ENCODE data around the gene KMT2E.

Gene KMT2E

GRCh38 chr7:105096306-105096705 lies 82.3 kb downstream of the KMT2E start:
- DNase-seq: no peak

- DNase-seq: no peak
Measured at GRCh38 chr7:105097619-105098018, 83.6 kb downstream of the KMT2E start.

- DNase-seq: no peak
Measured at GRCh38 chr7:105098863-105099515, 85.0 kb downstream of the KMT2E start.

GRCh38 chr7:105101864-105102263 lies 87.9 kb downstream of the KMT2E start:
- DNase-seq: no peak

- DNase-seq: no peak
Measured at GRCh38 chr7:105102557-105103352, 88.8 kb downstream of the KMT2E start.

GRCh38 chr7:105105579-105105978 lies 91.6 kb downstream of the KMT2E start:
- DNase-seq: no peak

- no peak for DNase-seq
Measured at GRCh38 chr7:105106473-105106872, 92.5 kb downstream of the KMT2E start.

GRCh38 chr7:105107458-105107857 lies 93.5 kb downstream of the KMT2E start:
- DNase-seq: no peak

GRCh38 chr7:105112440-105113418 lies 98.7 kb downstream of the KMT2E start:
- no peak for DNase-seq

- no peak for DNase-seq
Measured at GRCh38 chr7:105118612-105119600, 104.9 kb downstream of the KMT2E start.

GRCh38 chr7:105122619-105123018 lies 108.6 kb downstream of the KMT2E start:
- DNase-seq: no peak

- no peak for DNase-seq
Measured at GRCh38 chr7:105125745-105126144, 111.7 kb downstream of the KMT2E start.

- DNase-seq: no peak
Measured at GRCh38 chr7:105126436-105126975, 112.5 kb downstream of the KMT2E start.

GRCh38 chr7:105127179-105127578 lies 113.2 kb downstream of the KMT2E start:
- DNase-seq: no peak

GRCh38 chr7:105130048-105130447 lies 116.0 kb downstream of the KMT2E start:
- no peak for DNase-seq

GRCh38 chr7:105130580-105130979 lies 116.6 kb downstream of the KMT2E start:
- no peak for DNase-seq

GRCh38 chr7:105131033-105131656 lies 117.1 kb downstream of the KMT2E start:
- DNase-seq: no peak

GRCh38 chr7:105131890-105132289 lies 117.9 kb downstream of the KMT2E start:
- DNase-seq: peak; percentile 2

- DNase-seq: no peak
Measured at GRCh38 chr7:105132335-105132734, 118.3 kb downstream of the KMT2E start.

- DNase-seq: no peak
Measured at GRCh38 chr7:105132835-105133234, 118.8 kb downstream of the KMT2E start.

- no peak for DNase-seq
Measured at GRCh38 chr7:105133358-105133757, 119.4 kb downstream of the KMT2E start.
